OCI-LY1 (cell line): ENCODE data around the gene ZNF746.

Experiments
- EZH2 ChIP-seq: fragments of 200-600 bp; sonication (generic), shearing (Covaris generic); IDR thresholded peaks from 2 replicates; pipeline ENCODE4 v1.8.0; 2017; ENCODE audit warnings: borderline replicate concordance, mixed run types, mild to moderate bottlenecking, antibody characterized with exemption, low read length, moderate library complexity, mixed read lengths
- TF ChIP-seq, protein P1 (sequence below): fragments of 200-600 bp; sonication (generic), shearing (Covaris generic); IDR thresholded peaks from 2 replicates; pipeline ENCODE4 v1.5.1; 2017; ENCODE audit warnings: mild to moderate bottlenecking, antibody characterized with exemption, low read length, moderate library complexity, mixed read lengths

- TF ChIP-seq, protein P1, sequence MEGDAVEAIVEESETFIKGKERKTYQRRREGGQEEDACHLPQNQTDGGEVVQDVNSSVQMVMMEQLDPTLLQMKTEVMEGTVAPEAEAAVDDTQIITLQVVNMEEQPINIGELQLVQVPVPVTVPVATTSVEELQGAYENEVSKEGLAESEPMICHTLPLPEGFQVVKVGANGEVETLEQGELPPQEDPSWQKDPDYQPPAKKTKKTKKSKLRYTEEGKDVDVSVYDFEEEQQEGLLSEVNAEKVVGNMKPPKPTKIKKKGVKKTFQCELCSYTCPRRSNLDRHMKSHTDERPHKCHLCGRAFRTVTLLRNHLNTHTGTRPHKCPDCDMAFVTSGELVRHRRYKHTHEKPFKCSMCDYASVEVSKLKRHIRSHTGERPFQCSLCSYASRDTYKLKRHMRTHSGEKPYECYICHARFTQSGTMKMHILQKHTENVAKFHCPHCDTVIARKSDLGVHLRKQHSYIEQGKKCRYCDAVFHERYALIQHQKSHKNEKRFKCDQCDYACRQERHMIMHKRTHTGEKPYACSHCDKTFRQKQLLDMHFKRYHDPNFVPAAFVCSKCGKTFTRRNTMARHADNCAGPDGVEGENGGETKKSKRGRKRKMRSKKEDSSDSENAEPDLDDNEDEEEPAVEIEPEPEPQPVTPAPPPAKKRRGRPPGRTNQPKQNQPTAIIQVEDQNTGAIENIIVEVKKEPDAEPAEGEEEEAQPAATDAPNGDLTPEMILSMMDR = no peak
- no peak for TF ChIP-seq EZH2
These were observed 792 bp downstream of the ZNF746 start for GRCh38 chr7:149496642-149497391.
